Activated CD4-positive, alpha-beta T cell treated with anti-CD3 and anti-CD28 coated beads, Interleukin-2, amount 50 U/mL, for 4 hours (primary cell): ENCODE results near the gene CRKL.

Experiments used
- DNase-seq, 2 experiments: peaks; one replicate each; pipeline ENCODE4 v3.0.0-alpha.2; 2020

The CRKL gene

GRCh38 chr22:20997536-20998257 lies 80.5 kb downstream of the CRKL start:
- DNase-seq = no peak

GRCh38 chr22:20998411-20999336 lies 81.5 kb downstream of the CRKL start:
- no peak for DNase-seq

GRCh38 chr22:20999350-21000206 lies 82.4 kb downstream of the CRKL start:
- DNase-seq = no peak

GRCh38 chr22:21000207-21000986 lies 83.2 kb downstream of the CRKL start:
- DNase-seq = no peak

GRCh38 chr22:21000987-21001600 lies 83.9 kb downstream of the CRKL start:
- DNase-seq = no peak

- peak; percentile 96 to 98 for DNase-seq
Observed at GRCh38 chr22:21001601-21002325, 84.6 kb downstream of the CRKL start, which contains the start of gene THAP7. THAP7 (minus strand) TSS chr22:21002118; CDS start chr22:21001911, 207 bp downstream.
